Measurements from ENCODE around the gene LDHAL6B. TPM values are rescaled to one million over a fixed set of nuclear protein-coding genes. Genes with fewer than 3 reads are reported as not detected.

Gene LDHAL6B
- total and polyA plus RNA-seq, 7 experiments from 2014 or later = not detected

Small RNAs within 50 kb of the gene (microRNA-seq; reads per million reads assigned to microRNA genes)
- gene MIR2116 (ENCODE audit: borderline microRNAs expressed) = not detected

Other genes with a start within 250 kb of the LDHAL6B start
- gene RNF111, start 219.2 kb upstream of the LDHAL6B start, total RNA-seq = 10 to 100 TPM; 50.8 to 61.1 (median 57.9) TPM
- 10 to 100 TPM; 16.1 to 16.7 TPM for gene RNF111, start 219.2 kb upstream of the LDHAL6B start, polyA plus RNA-seq
- 10 to 100 TPM in 1 of 5 experiments, 1 to 10 TPM in 1, under 1 TPM in 3; 0.27 to 52.2 (median 0.41) TPM for gene CCNB2, start 101.7 kb upstream of the LDHAL6B start, total RNA-seq
- not detected for gene CCNB2, start 101.7 kb upstream of the LDHAL6B start, polyA plus RNA-seq
- 10 to 100 TPM in 2 of 5 experiments, 1 to 10 TPM in 3; 2.3 to 67.1 (median 3.7) TPM for gene MYO1E, start 166.0 kb downstream of the LDHAL6B start, total RNA-seq
- gene MYO1E, start 166.0 kb downstream of the LDHAL6B start, polyA plus RNA-seq = not detected
- gene FAM81A, start 231.3 kb downstream of the LDHAL6B start, total RNA-seq = 1 to 10 TPM in 1 of 5 experiments, under 1 TPM in 2, not detected in 2; 0.27 to 1.1 (median 0.61) TPM
- not detected for gene FAM81A, start 231.3 kb downstream of the LDHAL6B start, polyA plus RNA-seq

Data from naive thymus-derived CD4-positive, alpha-beta T cell (primary cell).